ENCODE data around the gene FXYD6. TPM values are rescaled to one million over a fixed set of nuclear protein-coding genes. Genes with fewer than 3 reads are reported as not detected.

The FXYD6 gene
- total RNA-seq, 1 donor from 2014 or later, result not detected

- H3K27me3 Mint-ChIP-seq, result peaks cover 19% of the 10 kb centered on the region
- no peak for TF ChIP-seq CTCF (IDR thresholded peaks at IDR 0.05)
- CTCF ChIA-PET, result interaction anchor here (1.5 kb wide), 2 partner anchors 11 to 118 kb away, joined by 3 to 4 read pairs; no protein-coding TSS in a partner anchor
- peak overlapping the region; percentile 35 for H3K4me3 Mint-ChIP-seq
- H3K4me1 Mint-ChIP-seq, result peaks cover 46% of the 10 kb centered on the region
- POLR2A ChIA-PET, result interaction anchor here (0.6 to 3.4 kb wide), 3 partner anchors 13 to 224 kb away, joined by 4 to 101 read pairs (median 5); no protein-coding TSS in a partner anchor
- DNase-seq, result no peak
- intact Hi-C loops (cut with micrococcal nuclease), result loop anchor here (5.0 kb wide), 1 partner anchor 1098 kb away; the partner anchor contains the start of gene BCL9L
- no peaks in the 10 kb centered on the region for H3K9me3 Mint-ChIP-seq
- H3K27ac Mint-ChIP-seq, result peak overlapping the region; percentile 80
- ATAC-seq (ENCODE audit: low read depth), result no peak
- no peaks in the 10 kb centered on the region for H3K36me3 Mint-ChIP-seq (ENCODE audit: low read depth)
Observed at GRCh38 chr11:117829369-117829725, 47.1 kb downstream of the FXYD6 start.

- DNase-seq (peak; percentile 79), ATAC-seq (ENCODE audit: low read depth) (peak; percentile 89)
- POLR2A ChIA-PET, result interaction anchor here (0.5 to 3.4 kb wide), 16 partner anchors 12 to 501 kb away, joined by 3 to 101 read pairs (median 5); partner anchors contain the start of genes CEP164 and IL10RA
- Mint-ChIP-seq H3K4me1 (peaks cover 51% of the 10 kb centered on the region), H3K27me3 (peaks cover 23% of the 10 kb centered on the region), H3K9me3 (no peaks in the 10 kb centered on the region), H3K4me3 (peak overlapping the region; percentile 44), H3K27ac (peak overlapping the region; percentile 80), H3K36me3 (ENCODE audit: low read depth) (no peaks in the 10 kb centered on the region)
- TF ChIP-seq CTCF (IDR thresholded peaks at IDR 0.05), result no peak
- CTCF ChIA-PET, result interaction anchor here (0.9 to 2.6 kb wide), 10 partner anchors 10 to 343 kb away, joined by 4 to 14 read pairs (median 7); partner anchors contain the start of gene IL10RA
- intact Hi-C loops (cut with micrococcal nuclease), result loop anchor here (1.0 to 5.0 kb wide), 3 partner anchors 13 to 1099 kb away; partner anchors contain the start of gene BCL9L
Observed at GRCh38 chr11:117828611-117829368, 47.7 kb downstream of the FXYD6 start.

GRCh38 chr11:117827521-117828511, 48.6 kb downstream of the FXYD6 start:
- intact Hi-C loops (cut with micrococcal nuclease), result loop anchor here (1.0 to 5.0 kb wide), 3 partner anchors 13 to 1099 kb away; partner anchors contain the start of gene BCL9L
- DNase-seq (peak; percentile 33), ATAC-seq (ENCODE audit: low read depth) (peak; percentile 31)
- peaks cover 60% of the 10 kb centered on the region for H3K4me1 Mint-ChIP-seq
- POLR2A ChIA-PET, result interaction anchor here (0.5 to 3.4 kb wide), 16 partner anchors 11 to 500 kb away, joined by 3 to 101 read pairs (median 4); partner anchors contain the start of genes CEP164 and IL10RA
- H3K27me3 Mint-ChIP-seq, result peaks cover 23% of the 10 kb centered on the region
- no peaks in the 10 kb centered on the region for H3K36me3 Mint-ChIP-seq (ENCODE audit: low read depth)
- no peaks in the 10 kb centered on the region for H3K9me3 Mint-ChIP-seq
- peak overlapping the region; percentile 70 for H3K4me3 Mint-ChIP-seq
- CTCF ChIA-PET, result interaction anchor here (0.9 to 2.6 kb wide), 11 partner anchors 11 to 344 kb away, joined by 3 to 14 read pairs (median 6); partner anchors contain the start of gene IL10RA
- peak overlapping the region; percentile 80 for H3K27ac Mint-ChIP-seq
- no peak for TF ChIP-seq CTCF (IDR thresholded peaks at IDR 0.05)

GRCh38 chr11:117826832-117827231, 49.6 kb downstream of the FXYD6 start:
- TF ChIP-seq CTCF (IDR thresholded peaks at IDR 0.05), result no peak
- peaks cover 26% of the 10 kb centered on the region for H3K27me3 Mint-ChIP-seq
- no peak for ATAC-seq (ENCODE audit: low read depth)
- intact Hi-C loops (cut with micrococcal nuclease), result loop anchor here (5.0 kb wide), 1 partner anchor 1100 kb away; the partner anchor contains the start of gene BCL9L
- H3K4me3 Mint-ChIP-seq, result no peak overlapping the region
- DNase-seq, result no peak
- H3K4me1 Mint-ChIP-seq, result peaks cover 63% of the 10 kb centered on the region
- no peaks in the 10 kb centered on the region for H3K9me3 Mint-ChIP-seq
- ChIA-PET POLR2A (interaction anchor here (3.4 kb wide), 1 partner anchor 10 kb away, joined by 101 read pairs; no protein-coding TSS in a partner anchor), CTCF (interaction anchor here (0.7 to 8.6 kb wide), 4 partner anchors 10 to 226 kb away, joined by 3 to 110 read pairs (median 8); no protein-coding TSS in a partner anchor)
- no peak overlapping the region for H3K27ac Mint-ChIP-seq
- H3K36me3 Mint-ChIP-seq (ENCODE audit: low read depth), result no peaks in the 10 kb centered on the region
